AG04450 (cell line): ENCODE data around the gene SULF2. TPM values are rescaled to one million over a fixed set of nuclear protein-coding genes. Genes with fewer than 3 reads are reported as not detected.

Source experiments
- CTCF ChIA-PET: fragments of 300-600, 350-600 bp; formaldehyde crosslinking; extraction: SDS; loops from one replicate; lab custom pipeline; 2022; ENCODE audit warnings: antibody characterized with exemption, inconsistent platforms; lab: Charles Lee
- POLR2A ChIA-PET: fragments of 350-600 bp; formaldehyde crosslinking; extraction: SDS; loops from one replicate; lab custom pipeline; 2021; ENCODE audit warnings: antibody characterized with exemption, inconsistent platforms; lab: Yijun Ruan, JAX
- DNase-seq: peaks from one replicate; pipeline ENCODE4 v3.0.0-alpha.2; 2011; ENCODE audit warnings: low read depth, low spot score
- H3K27ac ChIP-seq: one replicate; pipeline ENCODE4 v1.5.1; 2012; ENCODE audit warnings: low read depth, low read length, control low read depth
- H3K27me3 ChIP-seq: one replicate; pipeline ENCODE4 v1.6.0; 2012; ENCODE audit warnings: low read length; ENCODE audit not compliant: control insufficient read depth, insufficient read depth
- H3K4me3 ChIP-seq: 2 replicates; pipeline ENCODE4 v1.5.1; 2011; ENCODE audit warnings: mild to moderate bottlenecking, low read depth, low read length, control low read depth
- H3K9me3 ChIP-seq: 2 replicates; pipeline ENCODE4 v1.5.1; 2012; ENCODE audit warnings: low read length; ENCODE audit not compliant: control insufficient read depth, insufficient read depth
- CTCF ChIP-seq: IDR thresholded peaks from 2 replicates; pipeline ENCODE4 v1.5.1; 2011; ENCODE audit warnings: low read depth, low read length, control low read depth, inconsistent platforms
- polyA plus RNA-seq: library from polyadenylated mRNA; depleted of rRNA; stranded (reverse); fragments of >200 nt; gene quantifications from 2 replicates; pipeline ENCODE4 v1.2.3, GENCODE V29; 2011

The SULF2 gene
- polyA plus RNA-seq, 1 experiment = 0.73 TPM

GRCh38 chr20:47652794-47653193 is 132.5 kb downstream of the SULF2 start:
- no peak for DNase-seq
- Histone ChIP-seq H3K27ac (no peak overlapping the region), H3K9me3 (no peaks in the 10 kb centered on the region), H3K4me3 (no peak overlapping the region), H3K27me3 (no peaks in the 10 kb centered on the region)
- ChIA-PET CTCF (no interaction called here), POLR2A (no interaction called here)
- TF ChIP-seq CTCF = no peak

GRCh38 chr20:47652301-47652700 is 133.0 kb downstream of the SULF2 start:
- Histone ChIP-seq H3K4me3 (no peak overlapping the region), H3K9me3 (no peaks in the 10 kb centered on the region), H3K27ac (no peak overlapping the region), H3K27me3 (no peaks in the 10 kb centered on the region)
- ChIA-PET CTCF (no interaction called here), POLR2A (no interaction called here)
- TF ChIP-seq CTCF = no peak
- DNase-seq = no peak

GRCh38 chr20:47648943-47649342 is 136.3 kb downstream of the SULF2 start:
- Histone ChIP-seq H3K27me3 (no peaks in the 10 kb centered on the region), H3K4me3 (no peak overlapping the region), H3K27ac (no peak overlapping the region), H3K9me3 (no peaks in the 10 kb centered on the region)
- CTCF ChIA-PET = interaction anchor here (0.9 to 1.5 kb wide), 2 partner anchors 13 to 15 kb away, joined by 5 to 7 read pairs; no protein-coding TSS in a partner anchor
- no peak for DNase-seq
- POLR2A ChIA-PET = no interaction called here
- no peak for TF ChIP-seq CTCF

- Histone ChIP-seq H3K27ac (no peak overlapping the region), H3K9me3 (no peaks in the 10 kb centered on the region), H3K27me3 (no peaks in the 10 kb centered on the region), H3K4me3 (no peak overlapping the region)
- DNase-seq = no peak
- POLR2A ChIA-PET = interaction anchor here (0.6 kb wide), 1 partner anchor 93 kb away, joined by 4 read pairs; no protein-coding TSS in a partner anchor
- no peak for TF ChIP-seq CTCF
- CTCF ChIA-PET = no interaction called here
These were observed 137.3 kb downstream of the SULF2 start for GRCh38 chr20:47647994-47648393.

GRCh38 chr20:47645632-47646031 is 139.6 kb downstream of the SULF2 start:
- ChIA-PET POLR2A (no interaction called here), CTCF (interaction anchor here (1.0 kb wide), 1 partner anchor 975 kb away, joined by 3 read pairs; no protein-coding TSS in a partner anchor)
- no peaks in the 10 kb centered on the region for H3K27me3 ChIP-seq
- no peak overlapping the region for H3K4me3 ChIP-seq
- DNase-seq = no peak
- H3K9me3 ChIP-seq = no peaks in the 10 kb centered on the region
- no peak for TF ChIP-seq CTCF
- no peak overlapping the region for H3K27ac ChIP-seq
